ENCODE data around the gene LENG8.
"Not testable (repeated sequence)": the region's sequence is repeated elsewhere in the genome, so short reads cannot be mapped to it uniquely, and the experiment has no call there.

Gene LENG8

GRCh38 chr19:54485851-54486250, 36.9 kb downstream of the LENG8 start:
- no peak for DNase-seq

- DNase-seq: no peak
Observed at GRCh38 chr19:54489341-54489740, 40.3 kb downstream of the LENG8 start.

- DNase-seq: no peak
Observed at GRCh38 chr19:54489766-54490165, 40.8 kb downstream of the LENG8 start.

GRCh38 chr19:54492568-54492967, 43.6 kb downstream of the LENG8 start:
- no peak for DNase-seq

- DNase-seq: not testable (repeated sequence)
Observed at GRCh38 chr19:54493056-54493455, 44.1 kb downstream of the LENG8 start.

- DNase-seq: no peak
Observed at GRCh38 chr19:54493967-54494585, 45.1 kb downstream of the LENG8 start.

GRCh38 chr19:54495284-54495683, 46.3 kb downstream of the LENG8 start:
- not testable (repeated sequence) for DNase-seq

- DNase-seq: not testable (repeated sequence)
Observed at GRCh38 chr19:54497747-54498450, 48.9 kb downstream of the LENG8 start.

GRCh38 chr19:54498451-54498772, 49.4 kb downstream of the LENG8 start:
- DNase-seq: not testable (repeated sequence)

GRCh38 chr19:54502518-54503048, 53.6 kb downstream of the LENG8 start, which contains the start of gene LAIR2:
Gene LAIR2, plus strand, starts transcription at chr19:54502831. Its CDS starts 88 bp downstream, at chr19:54502919.
- DNase-seq: no peak

GRCh38 chr19:54505542-54505941, 56.5 kb downstream of the LENG8 start:
- not testable (repeated sequence) for DNase-seq

GRCh38 chr19:54506079-54506478, 57.1 kb downstream of the LENG8 start:
- no peak for DNase-seq

- not testable (repeated sequence) for DNase-seq
Observed at GRCh38 chr19:54507038-54507717, 58.2 kb downstream of the LENG8 start.

GRCh38 chr19:54507824-54508223, 58.8 kb downstream of the LENG8 start:
- no peak for DNase-seq

- DNase-seq: not testable (repeated sequence)
Observed at GRCh38 chr19:54508487-54508886, 59.5 kb downstream of the LENG8 start.

GRCh38 chr19:54509200-54509940, 60.4 kb downstream of the LENG8 start:
- not testable (repeated sequence) for DNase-seq

Measured in stimulated activated CD4-positive, alpha-beta T cell treated with anti-CD3 and anti-CD28 coated beads, Interleukin-4, amount 100 ng/mL, for 1 hour (primary cell).